ENCODE measurements around the gene C1QTNF1. TPM values are rescaled to one million over a fixed set of nuclear protein-coding genes. Genes with fewer than 3 reads are reported as not detected.

Gene C1QTNF1
- polyA plus RNA-seq, 1 of the 3 experiments (the other 2 are of a cell fraction) = 14.3 TPM

DNA sequence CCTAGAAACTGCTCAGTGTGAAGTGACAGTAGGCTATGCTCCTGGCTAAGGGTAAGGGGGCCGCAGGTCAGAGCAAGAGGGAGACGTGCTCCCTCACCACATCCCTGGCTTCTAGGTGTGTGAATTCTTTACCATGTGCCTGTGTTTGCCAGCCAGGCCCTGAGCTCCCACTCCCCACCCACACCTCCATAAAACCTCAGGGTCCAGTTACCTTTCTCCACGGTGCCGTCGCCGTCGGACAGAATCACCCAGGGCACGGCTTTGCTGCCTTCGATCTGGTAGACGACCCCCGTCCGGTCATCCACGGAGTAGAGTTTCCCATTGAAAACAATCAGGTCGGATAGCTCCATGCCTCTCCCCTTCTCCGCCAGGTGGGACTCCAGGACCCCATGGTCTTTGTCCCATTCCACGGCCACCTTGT, 27.2 kb upstream of the C1QTNF1 start:
- Histone ChIP-seq H3K4me1 (ENCODE audit: control insufficient read depth in 1 of 2, insufficient read depth in 2 of 2, low read depth in 1 of 2, low read length in 1 of 2) (peaks cover 0 to 29% of the 10 kb centered on the region in 2 experiments; a peak in 1 of 4 replicates), H3K4me2 (no peak overlapping the region), H3K9me3 (no peaks in the 10 kb centered on the region), H4K20me1 (ENCODE audit: insufficient read depth) (peaks cover 63% of the 10 kb centered on the region), H3K27me3 (ENCODE audit: insufficient read depth) (no peaks in the 10 kb centered on the region), H3K9me2 (no peaks in the 10 kb centered on the region), H3F3A (replicated peaks; ENCODE audit: insufficient read depth) (peaks cover 5% of the 10 kb centered on the region), H3K36me3 (replicated peaks in 1 of 2; ENCODE audit: control insufficient read depth in 1 of 2, insufficient read depth in 2 of 2, low read length in 1 of 2) (peaks cover 40 to 63% of the 10 kb centered on the region in 2 experiments), H2AFZ (ENCODE audit: low read depth) (no peak overlapping the region), H3K27ac (ENCODE audit: low read depth in 2 of 2, low read length in 1 of 2) (no peak overlapping the region), H3K79me2 (ENCODE audit: insufficient read depth) (peaks cover 67% of the 10 kb centered on the region), H3K9ac (no peak overlapping the region), H3K4me3 (ENCODE audit: low read depth in 2 of 2, low read length in 1 of 2) (no peak overlapping the region)
- ChIA-PET POLR2A (no interaction called here), CTCF (interaction anchor here (0.8 to 11.1 kb wide), 11 partner anchors 10 to 397 kb away, joined by 3 to 133 read pairs (median 8); partner anchors contain the start of gene LGALS3BP)
- TF ChIP-seq MEF2A (IDR thresholded peaks at IDR 0.05; ENCODE audit: borderline replicate concordance, low read depth) = no peak
- TF ChIP-seq EZH2phosphoT487 (IDR thresholded peaks at IDR 0.05; ENCODE audit: borderline replicate concordance, low read depth) = no peak
- TF ChIP-seq GATA2 (CRISPR knock-in tag; IDR thresholded peaks at IDR 0.05) = no peak
- TF ChIP-seq, protein P1, sequence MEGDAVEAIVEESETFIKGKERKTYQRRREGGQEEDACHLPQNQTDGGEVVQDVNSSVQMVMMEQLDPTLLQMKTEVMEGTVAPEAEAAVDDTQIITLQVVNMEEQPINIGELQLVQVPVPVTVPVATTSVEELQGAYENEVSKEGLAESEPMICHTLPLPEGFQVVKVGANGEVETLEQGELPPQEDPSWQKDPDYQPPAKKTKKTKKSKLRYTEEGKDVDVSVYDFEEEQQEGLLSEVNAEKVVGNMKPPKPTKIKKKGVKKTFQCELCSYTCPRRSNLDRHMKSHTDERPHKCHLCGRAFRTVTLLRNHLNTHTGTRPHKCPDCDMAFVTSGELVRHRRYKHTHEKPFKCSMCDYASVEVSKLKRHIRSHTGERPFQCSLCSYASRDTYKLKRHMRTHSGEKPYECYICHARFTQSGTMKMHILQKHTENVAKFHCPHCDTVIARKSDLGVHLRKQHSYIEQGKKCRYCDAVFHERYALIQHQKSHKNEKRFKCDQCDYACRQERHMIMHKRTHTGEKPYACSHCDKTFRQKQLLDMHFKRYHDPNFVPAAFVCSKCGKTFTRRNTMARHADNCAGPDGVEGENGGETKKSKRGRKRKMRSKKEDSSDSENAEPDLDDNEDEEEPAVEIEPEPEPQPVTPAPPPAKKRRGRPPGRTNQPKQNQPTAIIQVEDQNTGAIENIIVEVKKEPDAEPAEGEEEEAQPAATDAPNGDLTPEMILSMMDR (IDR thresholded peaks at IDR 0.05) = no peak
- TF ChIP-seq POLR2AphosphoS5 (IDR thresholded peaks at IDR 0.05; ENCODE audit: low read depth, low read length) = no peak
- DNase-seq = no peak
- 94% methylated on average over 16 of the region's 16 CpGs for WGBS (ENCODE audit: low lambda C conversion rate)

DNA sequence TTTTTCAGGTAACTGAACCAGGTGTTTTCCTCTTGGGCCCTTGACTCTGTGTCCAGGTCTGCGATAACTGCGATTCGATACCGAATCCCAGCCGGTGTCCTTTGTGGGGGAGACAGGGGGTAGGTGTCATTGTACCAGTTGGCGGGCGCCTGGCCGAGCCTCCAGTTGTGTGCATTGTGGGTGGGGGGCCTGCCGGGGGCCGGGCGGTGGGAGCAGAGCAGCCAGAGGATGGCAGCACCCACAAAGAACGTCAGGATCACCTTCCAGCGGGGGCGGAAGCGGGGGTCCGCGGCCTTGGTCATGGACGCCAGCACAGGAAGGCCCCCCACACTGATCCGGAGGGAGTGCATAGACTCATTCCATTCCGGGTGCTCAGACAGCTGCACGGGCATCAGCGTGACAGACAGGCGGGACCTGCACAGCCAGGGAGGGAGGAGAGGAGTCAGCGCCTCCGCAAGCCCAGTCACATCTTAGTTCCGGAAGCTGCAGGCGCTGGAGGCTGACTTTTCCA, 26.7 kb upstream of the C1QTNF1 start:
- peaks cover 5% of the 10 kb centered on the region for H3F3A ChIP-seq (replicated peaks; ENCODE audit: insufficient read depth)
- ChIA-PET CTCF (interaction anchor here (0.8 to 11.1 kb wide), 10 partner anchors 10 to 396 kb away, joined by 3 to 133 read pairs (median 8); partner anchors contain the start of gene LGALS3BP), POLR2A (interaction anchor here (1.6 kb wide), 1 partner anchor 19 kb away, joined by 6 read pairs; no protein-coding TSS in a partner anchor)
- no peak overlapping the region for H3K4me2 ChIP-seq
- H3K9me2 ChIP-seq = no peaks in the 10 kb centered on the region
- peaks cover 39 to 63% of the 10 kb centered on the region in 2 experiments for H3K36me3 ChIP-seq (replicated peaks in 1 of 2; ENCODE audit: control insufficient read depth in 1 of 2, insufficient read depth in 2 of 2, low read length in 1 of 2)
- H3K9me3 ChIP-seq = no peaks in the 10 kb centered on the region
- TF ChIP-seq FOXM1 (IDR thresholded peaks at IDR 0.05; ENCODE audit: low read depth) = no peak
- TF ChIP-seq, protein P2, sequence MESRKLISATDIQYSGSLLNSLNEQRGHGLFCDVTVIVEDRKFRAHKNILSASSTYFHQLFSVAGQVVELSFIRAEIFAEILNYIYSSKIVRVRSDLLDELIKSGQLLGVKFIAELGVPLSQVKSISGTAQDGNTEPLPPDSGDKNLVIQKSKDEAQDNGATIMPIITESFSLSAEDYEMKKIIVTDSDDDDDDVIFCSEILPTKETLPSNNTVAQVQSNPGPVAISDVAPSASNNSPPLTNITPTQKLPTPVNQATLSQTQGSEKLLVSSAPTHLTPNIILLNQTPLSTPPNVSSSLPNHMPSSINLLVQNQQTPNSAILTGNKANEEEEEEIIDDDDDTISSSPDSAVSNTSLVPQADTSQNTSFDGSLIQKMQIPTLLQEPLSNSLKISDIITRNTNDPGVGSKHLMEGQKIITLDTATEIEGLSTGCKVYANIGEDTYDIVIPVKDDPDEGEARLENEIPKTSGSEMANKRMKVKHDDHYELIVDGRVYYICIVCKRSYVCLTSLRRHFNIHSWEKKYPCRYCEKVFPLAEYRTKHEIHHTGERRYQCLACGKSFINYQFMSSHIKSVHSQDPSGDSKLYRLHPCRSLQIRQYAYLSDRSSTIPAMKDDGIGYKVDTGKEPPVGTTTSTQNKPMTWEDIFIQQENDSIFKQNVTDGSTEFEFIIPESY (IDR thresholded peaks at IDR 0.05; ENCODE audit: borderline replicate concordance, low read depth) = no peak
- no peak for TF ChIP-seq EZH2phosphoT487 (IDR thresholded peaks at IDR 0.05; ENCODE audit: borderline replicate concordance, low read depth)
- TF ChIP-seq RXRA (IDR thresholded peaks at IDR 0.05; ENCODE audit: borderline replicate concordance, low read depth) = no peak
- TF ChIP-seq, protein P1 (IDR thresholded peaks at IDR 0.05) = no peak
- no peak for TF ChIP-seq FOSL2 (IDR thresholded peaks at IDR 0.05; ENCODE audit: borderline replicate concordance, low read depth)
- TF ChIP-seq JUND (IDR thresholded peaks at IDR 0.05) = no peak
- no peak for TF ChIP-seq RAD21 (IDR thresholded peaks at IDR 0.05; ENCODE audit: low read length)
- TF ChIP-seq FOXJ3 (CRISPR knock-in tag; IDR thresholded peaks at IDR 0.05) = no peak
- TF ChIP-seq TCF12 (IDR thresholded peaks at IDR 0.05) = no peak
- TF ChIP-seq GABPA (IDR thresholded peaks at IDR 0.05; ENCODE audit: low read depth) = no peak
- no peak for TF ChIP-seq RFX5 (IDR thresholded peaks at IDR 0.05; ENCODE audit: low read length)
- no peak for TF ChIP-seq POLR2AphosphoS5 (IDR thresholded peaks at IDR 0.05; ENCODE audit: low read depth, low read length)
- no peak for TF ChIP-seq CHD2 (IDR thresholded peaks at IDR 0.05; ENCODE audit: low read length, partially characterized antibody)
- H3K4me3 ChIP-seq (ENCODE audit: low read depth in 2 of 2, low read length in 1 of 2) = no peak overlapping the region
- peaks cover 0 to 30% of the 10 kb centered on the region in 2 experiments; a peak in 1 of 4 replicates for H3K4me1 ChIP-seq (ENCODE audit: control insufficient read depth in 1 of 2, insufficient read depth in 2 of 2, low read depth in 1 of 2, low read length in 1 of 2)
- H3K27me3 ChIP-seq (ENCODE audit: insufficient read depth) = no peaks in the 10 kb centered on the region
- H2AFZ ChIP-seq (ENCODE audit: low read depth) = no peak overlapping the region
- WGBS (ENCODE audit: low lambda C conversion rate) = 97% methylated on average over 23 of the region's 27 CpGs
- H4K20me1 ChIP-seq (ENCODE audit: insufficient read depth) = peaks cover 68% of the 10 kb centered on the region
- peak; percentile 45 for DNase-seq
- peaks cover 67% of the 10 kb centered on the region for H3K79me2 ChIP-seq (ENCODE audit: insufficient read depth)
- H3K9ac ChIP-seq = no peak overlapping the region
- H3K27ac ChIP-seq (ENCODE audit: low read depth in 2 of 2, low read length in 1 of 2) = peak overlapping the region in 1 of 2 experiments; percentile 86; a peak in 1 of 4 replicates

Data from SK-N-SH (cell line).